CD4-positive, alpha-beta T cell treated with Interleukin-4 for 4 hours (primary cell): ENCODE data around the gene PTPRD.
"Not testable (repeated sequence)": the region's sequence is repeated elsewhere in the genome, so short reads cannot be mapped to it uniquely, and the experiment has no call there.

Experiments used
- DNase-seq: peaks from one replicate; pipeline ENCODE4 v3.0.0-alpha.2; 2020

The PTPRD gene

DNA sequence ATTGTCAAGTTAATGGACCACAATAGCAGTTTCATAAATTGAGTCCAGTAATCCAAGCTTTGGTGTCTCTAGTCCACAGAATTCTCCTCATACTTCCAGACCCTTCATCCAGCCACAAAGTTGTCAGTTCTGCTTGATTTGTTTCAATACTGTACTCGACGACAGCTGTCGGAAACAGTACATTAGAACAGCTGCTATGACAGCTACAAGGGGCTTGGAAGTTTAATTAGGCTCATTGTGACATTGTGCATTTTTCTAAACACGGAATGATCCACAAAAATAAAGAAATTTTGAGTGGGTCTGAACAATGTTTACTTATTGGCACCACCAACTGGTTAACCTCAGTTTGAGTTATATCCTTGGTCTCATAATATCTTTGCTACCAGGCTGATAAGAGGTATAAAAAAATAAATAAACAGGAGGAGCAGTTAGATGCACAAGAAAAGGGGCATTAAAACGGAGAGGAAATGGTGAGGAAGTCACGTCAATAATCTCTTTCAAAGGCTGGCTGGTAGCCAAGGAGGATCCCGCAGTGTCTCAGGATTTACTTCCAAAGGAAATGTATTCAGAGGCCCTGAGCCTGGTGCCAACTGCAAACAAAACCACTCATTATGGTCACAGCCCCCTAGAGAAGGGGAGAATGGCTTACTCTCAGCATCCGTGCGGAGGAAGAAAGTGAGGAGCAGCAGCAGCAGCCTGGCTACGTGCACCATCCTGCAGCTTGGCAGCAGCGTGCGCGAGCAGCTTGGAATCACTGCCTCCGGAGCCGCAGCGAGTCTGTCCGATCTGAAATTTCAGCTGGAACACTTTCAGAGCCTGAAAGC lies 1879.5 kb downstream of the PTPRD start:
- no peak for DNase-seq

DNA sequence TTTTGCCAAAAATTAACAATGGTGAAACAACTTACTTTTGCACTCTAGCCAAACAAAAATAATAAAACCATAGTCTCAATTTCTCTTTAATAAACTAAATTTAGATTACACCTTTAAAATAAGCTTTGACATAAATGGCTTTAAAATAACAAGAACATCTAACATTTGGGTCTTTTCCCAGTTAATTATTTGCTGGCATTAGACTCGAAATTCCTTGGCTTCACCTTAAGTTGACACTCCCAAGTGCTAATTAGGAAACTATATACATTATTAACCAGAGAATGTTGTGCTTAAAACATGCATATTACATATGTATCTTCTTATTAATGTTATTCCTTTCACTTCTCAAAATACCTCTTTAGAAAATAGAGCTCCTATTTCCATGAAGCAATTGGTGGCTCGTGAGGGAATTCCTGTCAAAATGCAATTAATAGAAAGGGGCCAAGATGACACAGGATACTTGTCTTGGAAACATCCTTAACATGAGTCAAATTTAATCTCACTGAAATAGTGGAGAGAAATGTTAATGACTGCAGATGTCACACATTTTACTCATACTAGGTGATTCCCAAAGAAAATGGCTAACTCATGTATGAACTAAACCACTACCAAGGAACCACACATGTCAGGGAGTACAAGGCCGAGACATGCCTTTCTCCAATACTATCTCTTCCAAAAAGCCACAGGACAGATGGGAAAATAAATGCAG lies 1880.3 kb downstream of the PTPRD start:
- DNase-seq: no peak

DNA sequence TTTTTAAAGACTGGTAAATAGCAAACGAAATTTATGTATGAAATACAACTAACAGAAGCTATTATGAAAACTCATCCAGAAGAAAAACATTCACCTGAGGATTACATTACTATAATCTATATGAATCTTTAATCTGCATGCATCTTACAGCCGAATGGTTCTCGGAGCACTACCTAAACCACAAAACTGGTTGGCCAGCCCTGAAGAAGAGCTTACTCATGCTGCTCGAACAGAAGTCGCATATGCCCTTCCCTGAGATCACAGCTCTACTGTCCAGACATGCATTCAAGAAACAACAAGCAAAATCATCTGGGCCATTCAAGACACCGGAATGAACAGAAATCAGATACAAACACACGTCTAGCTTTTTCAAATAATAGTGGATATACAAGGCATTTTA lies 1882.2 kb downstream of the PTPRD start:
- no peak for DNase-seq

DNA sequence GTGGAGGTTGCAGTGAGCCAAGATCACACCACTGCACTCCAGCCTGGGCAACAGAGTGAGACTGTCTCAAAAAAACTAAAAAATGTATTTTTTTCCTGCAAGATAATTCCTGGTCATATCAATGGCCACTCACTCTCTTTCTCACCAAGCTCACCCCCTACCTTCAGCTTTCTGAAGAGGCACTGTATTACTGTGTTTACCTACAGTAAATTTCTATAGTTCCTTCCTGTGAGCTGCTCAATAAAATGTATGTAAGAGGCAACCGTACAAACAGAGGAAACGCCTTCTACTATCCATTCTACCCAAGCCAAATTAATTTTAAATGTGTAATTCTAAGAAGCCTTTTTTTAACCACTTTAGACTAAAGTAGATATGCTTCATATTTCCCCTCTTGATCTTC lies 1883.9 kb downstream of the PTPRD start:
- no peak for DNase-seq

DNA sequence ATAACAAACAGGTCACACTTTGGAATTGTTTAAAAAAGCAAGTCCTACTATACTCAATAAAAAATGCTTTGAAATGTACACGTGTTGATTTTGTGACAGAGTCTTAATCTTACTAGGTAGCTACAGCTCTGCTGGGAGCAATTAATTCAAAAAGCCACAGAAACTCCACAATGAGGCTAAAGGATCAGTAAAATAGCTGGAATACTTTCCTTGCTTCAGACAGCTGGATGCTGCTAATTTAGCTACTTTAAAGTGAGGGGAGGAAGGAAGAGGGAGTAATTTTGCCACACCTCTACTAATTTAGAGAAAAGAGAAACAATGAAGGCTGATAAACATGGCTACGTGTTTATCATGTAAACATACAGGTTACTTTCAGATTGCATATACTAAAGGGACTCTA lies 1885.6 kb downstream of the PTPRD start:
- no peak for DNase-seq

DNA sequence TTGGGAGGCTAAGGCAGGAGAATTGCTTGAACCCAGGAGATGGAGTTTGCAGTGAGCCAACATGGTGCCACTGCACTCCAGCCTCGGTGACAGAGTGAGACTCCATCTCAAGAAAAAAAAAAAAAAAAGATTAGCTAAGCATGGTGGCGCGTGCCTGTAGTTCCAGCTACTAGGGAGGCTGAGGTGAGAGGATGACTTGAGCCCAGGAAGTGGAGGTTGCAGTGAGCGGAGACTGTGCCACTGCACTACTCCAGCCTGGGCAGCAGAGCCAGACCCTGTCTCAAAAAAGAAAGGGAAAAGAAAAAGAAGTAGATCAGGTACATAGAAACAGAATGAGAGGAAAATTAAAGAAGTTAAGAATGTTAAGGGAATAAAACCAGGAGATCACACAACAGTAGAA lies 1886.1 kb downstream of the PTPRD start:
- no peak for DNase-seq

DNA sequence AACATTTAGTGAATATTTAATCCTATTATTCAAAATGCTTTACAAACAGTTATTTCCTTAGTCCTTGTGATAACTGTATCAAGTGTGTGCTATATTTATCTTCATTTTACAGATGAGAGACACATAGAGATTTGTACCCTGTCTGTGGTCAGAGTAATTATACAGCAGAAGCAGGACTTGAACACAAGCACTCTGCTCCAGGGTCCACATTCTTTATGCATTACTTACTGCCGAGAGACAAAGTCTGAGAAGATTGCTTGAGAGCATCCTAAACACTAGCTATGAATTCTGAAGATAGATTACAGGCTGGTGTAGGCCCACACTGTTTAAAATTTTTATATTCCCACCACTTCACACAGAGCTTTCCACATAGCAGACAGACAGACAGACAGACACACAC lies 1887.2 kb downstream of the PTPRD start:
- DNase-seq: no peak

DNA sequence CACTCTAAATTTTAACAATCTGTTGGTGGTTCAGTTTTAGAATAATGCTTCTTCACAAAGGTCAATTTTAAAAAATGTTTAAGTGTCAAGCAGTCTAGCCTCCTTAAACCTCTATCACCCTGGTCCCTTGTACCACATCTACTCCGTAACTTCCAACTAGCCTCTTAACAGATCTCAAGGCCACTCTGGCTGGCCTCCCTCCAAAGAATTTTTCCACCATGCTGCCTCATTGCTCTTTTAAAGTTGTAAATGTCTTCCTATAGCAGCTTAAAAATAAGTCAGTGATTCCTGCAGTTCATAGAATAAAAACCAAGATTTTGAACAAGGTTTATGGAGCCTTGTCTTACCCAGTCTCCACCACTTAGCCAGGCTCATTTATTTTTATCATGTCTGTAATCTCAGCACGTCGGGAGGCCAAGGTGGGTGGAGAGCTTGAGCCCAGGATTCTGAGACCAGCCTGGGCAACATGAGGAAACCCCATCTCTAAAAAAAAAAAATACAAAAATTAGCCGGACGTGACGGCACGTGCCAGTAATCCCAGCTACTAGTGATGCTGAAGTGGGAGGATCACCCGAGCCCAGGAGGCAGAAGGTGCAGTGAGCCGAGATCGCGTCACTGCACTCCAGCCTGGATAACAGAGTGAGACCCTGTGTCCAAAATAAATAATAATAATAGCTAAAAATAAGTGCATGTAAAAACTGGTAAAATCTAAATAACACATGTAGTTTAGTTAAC lies 1888.4 kb downstream of the PTPRD start:
- DNase-seq: no peak

DNA sequence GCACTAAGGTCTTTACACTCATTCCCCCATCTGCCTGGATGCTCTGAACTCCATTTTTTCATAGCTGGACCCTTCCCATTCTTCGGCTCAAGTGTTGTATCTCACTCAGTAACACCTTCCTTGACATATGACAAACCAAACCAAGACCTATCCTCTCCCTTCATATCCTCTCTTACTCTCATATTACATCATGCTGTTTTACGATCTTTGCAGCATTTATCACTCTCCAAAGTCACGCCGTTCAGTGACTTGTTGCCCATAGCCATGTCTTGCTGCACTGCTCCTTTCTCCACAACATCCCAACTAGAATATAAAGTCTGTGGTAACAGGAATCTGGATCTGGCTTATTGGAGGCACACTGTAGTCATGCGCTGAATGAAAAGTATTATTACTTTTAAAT lies 1889.6 kb downstream of the PTPRD start:
- DNase-seq: no peak

DNA sequence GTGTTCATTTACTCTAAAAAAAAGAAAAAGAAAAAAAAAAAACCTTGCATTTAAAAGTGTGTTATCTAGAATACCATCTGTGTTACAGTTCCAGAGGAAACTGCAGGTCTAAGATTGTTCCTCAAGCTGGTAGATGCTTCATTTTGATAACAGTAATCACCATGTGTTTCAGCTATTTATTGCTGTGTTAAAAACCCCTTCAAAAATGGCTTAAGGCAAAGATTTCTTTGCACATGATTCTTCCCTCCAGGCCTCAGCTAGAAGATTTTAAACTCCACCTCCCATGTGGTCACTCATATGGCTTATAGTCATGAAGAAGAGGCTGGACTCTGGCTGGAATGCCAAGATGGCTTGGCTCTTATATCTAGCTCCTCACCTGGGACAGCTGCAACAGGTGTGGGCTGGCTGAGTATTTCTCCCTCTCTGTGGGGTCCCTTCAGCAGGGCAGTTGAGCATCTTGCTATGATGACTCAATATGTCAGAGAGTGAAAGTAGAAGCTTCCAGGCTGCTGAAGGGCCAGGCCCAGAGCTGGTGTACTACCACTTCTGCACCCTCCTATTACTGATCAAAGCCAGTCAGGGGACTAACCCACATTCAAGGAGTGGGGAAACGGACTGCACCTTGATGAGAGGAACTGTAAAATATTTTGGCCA lies 1892.8 kb downstream of the PTPRD start:
- DNase-seq: no peak

DNA sequence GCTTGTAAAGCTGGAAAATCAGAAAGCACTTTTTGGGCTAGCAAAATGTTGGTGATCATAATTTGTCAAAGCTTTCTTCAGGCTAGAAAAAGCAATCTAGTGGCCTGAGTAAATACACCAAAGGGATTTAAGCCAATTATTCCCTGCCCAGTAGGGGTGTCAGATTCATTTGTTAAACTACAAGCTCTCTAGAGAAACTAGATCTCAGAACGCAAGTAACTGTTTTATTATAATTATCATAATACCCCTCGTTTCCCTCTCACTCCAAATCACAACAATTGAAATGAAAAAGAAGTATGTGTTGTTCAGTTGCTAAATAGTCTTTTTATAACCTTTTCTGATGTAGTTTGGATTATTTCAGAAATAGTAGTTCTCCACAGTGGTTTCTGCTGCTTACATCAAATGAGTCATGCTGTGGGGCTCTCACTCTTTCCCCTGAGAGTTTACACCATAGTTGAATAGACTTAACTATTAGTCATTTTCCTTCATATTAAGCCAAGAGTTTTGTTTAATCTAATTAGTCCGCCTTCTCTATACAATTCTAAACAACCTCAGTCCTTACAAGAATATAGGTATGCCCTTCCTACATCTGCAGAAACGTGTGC lies 1894.6 kb downstream of the PTPRD start:
- DNase-seq: no peak

DNA sequence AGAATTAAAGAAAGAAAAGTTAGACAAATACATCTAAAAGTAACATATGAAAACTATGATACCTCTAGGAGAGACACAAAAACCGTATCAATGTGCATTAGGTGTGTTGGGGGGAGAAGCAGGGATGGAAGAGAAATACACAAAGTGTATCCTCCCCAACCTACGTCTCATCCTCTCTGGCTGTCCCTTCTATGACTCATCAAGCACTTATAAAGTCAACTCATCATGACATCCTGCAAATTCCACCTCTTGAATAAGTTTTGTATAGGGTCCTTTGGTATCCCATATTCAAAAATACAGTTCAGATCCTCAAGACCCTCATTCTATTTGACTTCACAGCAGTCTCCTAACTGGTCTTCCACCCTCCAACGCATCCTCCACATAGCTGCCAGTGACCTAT lies 1895.7 kb downstream of the PTPRD start:
- DNase-seq: no peak

DNA sequence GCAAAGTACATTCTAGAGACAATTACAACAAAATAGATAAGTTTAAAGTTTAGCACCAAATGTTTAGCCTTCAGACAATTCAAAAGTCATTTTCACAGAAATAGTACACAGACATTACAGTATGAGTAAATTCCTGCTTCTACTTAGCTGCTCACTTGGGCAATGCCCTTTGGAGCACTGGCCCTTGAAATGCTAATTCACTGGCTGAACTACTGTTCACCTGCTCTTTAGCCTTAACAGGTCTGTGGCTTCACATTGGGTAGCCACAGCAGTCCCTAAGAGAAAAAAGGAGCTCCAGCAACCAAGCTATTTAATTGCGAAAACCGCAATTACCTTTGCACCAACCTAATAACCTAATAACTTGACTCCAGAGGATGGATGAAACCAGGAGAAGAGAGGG lies 1897.0 kb downstream of the PTPRD start:
- DNase-seq: no peak

DNA sequence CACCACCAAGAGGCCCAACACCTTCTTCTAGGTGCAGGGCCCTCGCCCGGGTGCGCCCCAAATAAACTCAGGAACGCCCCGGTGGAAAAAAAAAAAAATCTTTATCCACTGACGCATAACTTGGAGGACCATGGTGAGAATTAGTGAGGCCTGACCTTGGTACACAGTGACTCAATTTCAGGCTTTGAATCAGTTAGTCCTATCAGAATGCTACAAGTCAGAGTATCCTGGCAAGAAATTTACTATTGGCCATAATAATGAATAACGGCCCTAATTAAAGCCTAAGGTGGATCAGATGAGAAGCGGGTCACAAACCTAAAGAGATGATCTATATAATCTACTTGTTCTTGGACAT lies 1899.0 kb downstream of the PTPRD start:
- DNase-seq: no peak

DNA sequence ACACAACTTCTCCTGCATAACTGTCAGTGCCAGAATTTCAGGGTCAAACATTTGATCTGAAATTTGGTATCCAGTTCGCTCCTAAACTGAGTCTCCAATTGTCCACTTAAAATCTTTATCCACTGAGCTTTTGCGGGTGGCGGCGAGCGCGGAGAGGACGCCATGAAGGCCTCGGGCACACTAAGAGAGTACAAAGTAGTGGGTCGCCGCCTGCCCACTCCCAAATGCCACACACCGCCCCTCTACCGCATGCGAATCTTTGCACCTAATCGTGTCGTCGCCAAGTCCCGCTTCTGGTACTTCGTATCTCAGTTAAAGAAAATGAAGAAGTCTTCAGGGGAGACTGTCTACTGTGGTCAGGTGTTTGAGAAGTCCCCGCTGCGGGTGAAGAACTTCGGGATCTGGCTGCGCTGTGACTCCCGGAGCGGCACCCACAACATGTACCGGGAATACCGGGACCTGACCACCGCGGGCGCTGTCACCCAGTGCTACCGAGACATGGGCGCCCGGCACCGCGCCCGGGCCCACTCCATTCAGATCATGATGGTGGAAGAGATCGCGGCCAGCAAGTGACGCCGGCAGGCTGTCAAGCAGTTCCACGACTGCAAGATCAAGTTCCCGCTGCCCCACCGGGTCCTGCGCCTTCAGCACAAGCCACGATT lies 1899.5 kb downstream of the PTPRD start:
- no peak for DNase-seq

DNA sequence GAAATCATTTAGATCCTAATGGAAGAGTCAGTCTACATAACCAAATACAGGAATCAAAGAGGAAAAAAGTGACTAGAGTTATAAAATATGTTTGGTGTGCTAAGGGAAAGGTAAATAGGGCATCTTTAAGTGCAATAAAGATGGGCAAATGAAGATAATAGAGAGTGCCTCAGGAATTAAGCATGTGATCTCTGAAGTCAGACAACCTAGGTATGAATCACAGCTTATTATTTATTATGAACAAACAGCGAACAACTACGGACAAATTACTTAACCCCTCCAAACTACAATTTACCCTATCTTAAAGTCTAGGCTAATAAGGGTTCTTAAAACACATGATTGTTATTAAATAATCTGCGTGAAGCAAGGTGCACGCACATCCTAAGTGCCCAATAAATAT lies 1903.1 kb downstream of the PTPRD start:
- no peak for DNase-seq

DNA sequence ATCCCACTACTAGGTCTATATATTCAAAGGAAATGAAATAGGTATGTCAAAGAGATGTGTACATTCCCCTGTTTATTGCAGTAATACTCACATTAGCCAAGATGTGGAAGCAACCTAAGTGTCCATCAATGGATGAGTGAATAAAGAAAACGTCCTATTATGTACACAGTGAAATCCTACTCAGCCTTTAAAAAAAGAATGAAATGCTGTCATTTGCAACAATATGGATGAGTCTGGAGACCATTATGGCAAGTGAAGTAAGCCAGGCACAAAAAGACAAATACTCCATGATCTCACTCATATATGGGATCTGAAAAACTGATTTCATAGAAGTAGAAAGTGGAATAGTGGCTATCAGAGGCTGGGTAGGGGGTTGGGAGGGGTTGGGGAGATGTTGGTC lies 1904.1 kb downstream of the PTPRD start:
- DNase-seq: no peak

DNA sequence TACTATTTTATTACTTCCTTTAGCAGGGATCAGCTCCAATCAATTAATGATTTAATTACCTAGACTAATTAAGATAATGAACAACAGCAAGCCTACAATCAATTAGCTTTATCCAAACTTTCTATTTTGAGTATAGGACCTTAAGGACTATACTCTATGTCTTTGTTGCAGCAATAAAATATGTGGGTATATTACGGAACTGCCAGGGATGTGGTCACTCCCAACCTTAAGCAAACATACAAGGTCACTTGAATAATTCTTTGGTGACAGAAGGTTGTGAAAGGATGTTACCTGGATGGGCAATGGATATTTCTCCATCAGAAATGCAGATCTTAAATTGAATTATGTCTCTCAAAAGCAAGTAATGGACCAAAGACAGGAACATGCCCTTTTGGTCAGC lies 1905.8 kb downstream of the PTPRD start:
- DNase-seq: no peak

DNA sequence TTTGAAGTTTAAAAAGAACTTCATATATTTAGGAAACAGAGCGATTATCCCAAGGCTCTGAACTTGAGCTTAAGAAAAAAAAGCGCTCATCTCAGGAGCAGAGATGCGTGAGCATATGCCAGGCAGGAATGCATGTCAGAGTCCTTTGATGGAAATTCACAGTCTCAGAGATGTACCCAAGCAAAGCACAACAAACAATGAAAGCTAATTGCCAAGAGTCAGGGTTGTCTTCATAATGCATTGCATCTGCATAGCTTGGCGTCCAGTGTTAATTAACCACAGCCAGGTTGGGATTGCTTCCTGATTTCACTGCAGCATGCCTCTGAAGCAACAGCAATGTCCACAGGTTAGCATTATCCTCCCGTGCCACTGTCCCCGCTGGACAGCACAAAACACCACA lies 1906.3 kb downstream of the PTPRD start:
- no peak for DNase-seq

DNA sequence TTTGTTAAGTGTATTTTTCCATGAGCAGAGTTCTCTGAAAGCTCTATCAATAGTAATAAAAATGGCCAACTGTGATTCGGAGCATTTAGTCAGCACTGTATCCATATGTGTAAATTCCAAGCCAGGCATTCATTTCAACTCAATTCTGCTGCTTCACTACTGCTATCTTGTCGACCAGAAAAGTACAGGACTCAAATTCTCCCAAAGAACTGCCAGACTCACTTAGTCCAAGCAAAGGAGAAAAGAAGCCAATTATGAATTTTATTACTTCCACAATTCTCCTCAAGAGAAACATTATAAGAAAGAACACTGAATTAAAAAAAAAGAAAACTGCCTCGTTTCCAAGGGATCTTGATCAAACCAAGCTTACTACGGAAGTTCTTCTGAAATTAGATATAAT lies 1906.9 kb downstream of the PTPRD start:
- DNase-seq: no peak

DNA sequence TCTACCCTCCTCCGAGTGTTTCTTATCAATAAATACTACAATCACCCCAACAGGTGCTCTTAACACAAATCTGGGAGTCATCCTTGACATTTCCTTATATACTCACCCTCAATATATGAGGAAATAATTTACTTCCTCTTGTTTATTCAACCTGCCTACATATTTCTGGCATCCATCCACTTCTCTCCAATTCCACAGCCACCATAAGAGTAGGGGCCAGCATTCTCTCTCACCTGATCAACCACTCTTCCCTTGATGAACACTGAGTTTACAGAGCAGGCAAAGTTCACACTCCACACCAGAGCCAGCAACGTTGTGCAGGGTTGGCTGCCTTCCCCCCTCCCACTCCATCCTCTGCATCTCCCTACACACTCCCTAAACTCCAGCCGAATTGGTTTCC lies 1908.9 kb downstream of the PTPRD start:
- no peak for DNase-seq

DNA sequence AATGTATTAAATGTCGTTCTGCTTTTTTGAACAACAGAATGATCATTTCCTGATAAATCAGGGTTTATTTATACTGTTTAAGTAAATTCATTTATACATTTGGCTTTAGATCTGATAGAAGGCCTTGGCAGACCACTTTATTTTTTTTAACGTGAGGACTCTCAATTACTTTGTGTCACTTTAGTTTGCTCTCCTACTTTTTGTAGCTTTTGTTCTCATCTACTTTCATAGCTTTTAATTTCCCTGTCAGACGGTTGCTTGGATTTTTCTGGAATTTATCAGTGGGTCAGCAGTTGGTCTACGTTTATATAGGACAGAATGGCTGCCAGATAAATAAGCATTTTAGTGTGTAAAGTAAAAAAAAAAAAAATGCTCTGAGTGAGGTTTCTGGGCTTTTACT lies 1910.9 kb downstream of the PTPRD start:
- no peak for DNase-seq

DNA sequence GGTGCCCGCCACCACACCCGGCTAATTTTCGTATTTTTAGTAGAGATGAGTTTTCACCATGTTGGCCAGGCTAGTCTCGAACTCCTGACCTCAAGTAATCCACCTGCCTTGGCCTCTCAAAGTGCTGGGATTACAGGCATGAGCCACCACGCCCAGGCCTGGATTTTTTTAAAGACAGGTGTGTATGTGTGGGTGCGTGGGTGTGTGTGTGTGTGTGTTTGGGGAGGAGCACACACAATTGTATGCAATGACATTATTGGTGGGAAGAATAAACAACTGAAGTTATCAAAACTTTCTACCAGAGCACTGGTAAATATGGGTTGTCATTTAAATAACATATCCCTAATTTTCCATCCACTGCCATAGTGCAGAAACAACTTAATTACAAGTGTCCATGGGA lies 1915.2 kb downstream of the PTPRD start:
- DNase-seq: not testable (repeated sequence)
